Tibial artery (tissue), 4 donors: ENCODE results near the gene PRSS3.
"Not testable (repeated sequence)": the region's sequence is repeated elsewhere in the genome, so short reads cannot be mapped to it uniquely, and the experiment has no call there.

Source experiments
- DNase-seq, 2 donors: peaks; one replicate each; pipeline ENCODE4 v3.0.0-alpha.2; 2019
- H3K27ac ChIP-seq, 2 donors: fragments of 200-600 bp; sonication (generic) in 1 of 2; 1 replicate in 1 of 2; 2 replicates in 1 of 2; pipeline ENCODE4 v1.5.1; 2018 to 2019; ENCODE audit warnings: mild to moderate bottlenecking in 1 of 2
- H3K27me3 ChIP-seq, 2 donors: fragments of 200-600 bp; sonication (generic) in 1 of 2; one replicate each; pipeline versions ENCODE4 v1.5.1 to v1.6.0; 2016 to 2019
- H3K36me3 ChIP-seq, 3 donors: fragments of 200-600 bp; sonication (generic) in 2 of 3; one replicate each; pipeline ENCODE4 v1.5.1; 2016 to 2019; ENCODE audit warnings: mild to moderate bottlenecking in 2 of 3
- H3K4me1 ChIP-seq, 4 donors: fragments of 200-600 bp; sonication (generic) in 2 of 4; 1 replicate in 3 of 4; 2 replicates in 1 of 4; pipeline ENCODE4 v1.5.1; 2016 to 2019
- H3K4me3 ChIP-seq, 2 donors: fragments of 200-600 bp; sonication (generic) in 1 of 2; 1 replicate in 1 of 2; 2 replicates in 1 of 2; pipeline ENCODE4 v1.5.1; 2018 to 2019; ENCODE audit warnings: mild to moderate bottlenecking in 2 of 2
- H3K9me3 ChIP-seq, 3 donors: fragments of 200-600 bp; sonication (generic) in 1 of 3; one replicate each; pipeline ENCODE4 v1.5.1; 2016 to 2019
- intact Hi-C: fragments of 100-400 bp; cut with DNase I; formaldehyde crosslinking; loops from one replicate; pipeline ENCODE4 v1.15.0; 2023; ENCODE audit warnings: low total_unique reads
- TF ChIP-seq, protein P1 (sequence below), 2 experiments: fragments of 200-600 bp in 1 of 2; fragments of 450-650 bp in 1 of 2; IDR thresholded peaks; one replicate each; pipeline ENCODE4 v1.5.1; 2017 to 2019; ENCODE audit warnings: antibody characterized with exemption in 2 of 2, mild to moderate bottlenecking in 1 of 2, moderate library complexity in 1 of 2

Gene PRSS3

GRCh38 chr9:33785914-33786313 is 9.4 kb upstream of the PRSS3 start:
- TF ChIP-seq, protein P1, sequence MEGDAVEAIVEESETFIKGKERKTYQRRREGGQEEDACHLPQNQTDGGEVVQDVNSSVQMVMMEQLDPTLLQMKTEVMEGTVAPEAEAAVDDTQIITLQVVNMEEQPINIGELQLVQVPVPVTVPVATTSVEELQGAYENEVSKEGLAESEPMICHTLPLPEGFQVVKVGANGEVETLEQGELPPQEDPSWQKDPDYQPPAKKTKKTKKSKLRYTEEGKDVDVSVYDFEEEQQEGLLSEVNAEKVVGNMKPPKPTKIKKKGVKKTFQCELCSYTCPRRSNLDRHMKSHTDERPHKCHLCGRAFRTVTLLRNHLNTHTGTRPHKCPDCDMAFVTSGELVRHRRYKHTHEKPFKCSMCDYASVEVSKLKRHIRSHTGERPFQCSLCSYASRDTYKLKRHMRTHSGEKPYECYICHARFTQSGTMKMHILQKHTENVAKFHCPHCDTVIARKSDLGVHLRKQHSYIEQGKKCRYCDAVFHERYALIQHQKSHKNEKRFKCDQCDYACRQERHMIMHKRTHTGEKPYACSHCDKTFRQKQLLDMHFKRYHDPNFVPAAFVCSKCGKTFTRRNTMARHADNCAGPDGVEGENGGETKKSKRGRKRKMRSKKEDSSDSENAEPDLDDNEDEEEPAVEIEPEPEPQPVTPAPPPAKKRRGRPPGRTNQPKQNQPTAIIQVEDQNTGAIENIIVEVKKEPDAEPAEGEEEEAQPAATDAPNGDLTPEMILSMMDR (IDR thresholded peaks at IDR 0.05) = no peak

DNA sequence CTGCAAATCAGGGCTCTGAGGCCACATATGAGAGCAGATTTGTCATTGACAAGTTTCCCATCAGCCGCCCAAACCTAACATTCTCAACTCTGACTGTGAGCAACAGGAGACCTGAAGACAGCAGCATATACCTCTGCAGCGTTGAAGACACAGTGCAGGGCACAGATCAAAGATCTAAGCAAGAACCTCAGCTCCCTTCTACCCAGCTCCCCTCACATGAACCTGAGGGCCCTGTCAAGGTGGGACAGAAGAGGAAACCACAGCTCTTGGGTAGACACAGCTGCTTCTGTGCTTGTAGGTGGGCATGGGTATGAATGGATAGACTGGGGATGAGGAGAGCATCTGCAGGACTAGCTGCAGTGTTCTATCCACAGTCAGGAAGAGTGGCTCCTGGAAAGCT is 8.7 kb upstream of the PRSS3 start:
- Histone ChIP-seq H3K4me1 (no peaks in the 10 kb centered on the region), H3K27ac (no peak overlapping the region), H3K36me3 (no peaks in the 10 kb centered on the region), H3K27me3 (no peaks in the 10 kb centered on the region), H3K9me3 (no peaks in the 10 kb centered on the region), H3K4me3 (no peak overlapping the region)
- TF ChIP-seq, protein P1 (IDR thresholded peaks at IDR 0.05) = no peak
- intact Hi-C loops = no loop called here
- DNase-seq = no peak

More at GRCh38 chr9:33785914-33786313, 9.4 kb upstream of the PRSS3 start:
- intact Hi-C loops = no loop called here
- Histone ChIP-seq H3K27ac (no peak overlapping the region), H3K27me3 (no peaks in the 10 kb centered on the region), H3K36me3 (no peaks in the 10 kb centered on the region), H3K4me3 (no peak overlapping the region), H3K4me1 (no peaks in the 10 kb centered on the region), H3K9me3 (no peaks in the 10 kb centered on the region)
- no peak for DNase-seq

DNA sequence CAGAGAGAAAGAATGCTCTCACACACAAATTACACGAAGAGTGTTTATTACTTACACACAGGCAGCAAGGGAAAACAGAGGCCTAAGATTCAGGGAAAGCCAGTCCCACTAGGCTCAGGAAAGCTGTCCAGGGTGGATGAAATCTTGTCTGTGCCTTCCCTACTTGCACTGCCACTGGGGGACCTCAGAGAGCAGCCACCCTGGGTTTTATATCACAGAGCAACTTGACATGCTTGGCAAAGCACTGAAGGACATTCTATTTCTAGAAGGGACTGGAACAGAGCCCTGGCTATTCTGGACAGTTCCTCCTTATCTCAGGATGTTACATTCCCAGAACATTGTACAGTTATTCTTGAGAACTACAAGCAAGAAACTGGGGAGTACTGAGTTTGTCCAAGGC is 7.5 kb upstream of the PRSS3 start:
- Histone ChIP-seq H3K4me1 (no peaks in the 10 kb centered on the region), H3K36me3 (no peaks in the 10 kb centered on the region), H3K4me3 (no peak overlapping the region), H3K9me3 (no peaks in the 10 kb centered on the region), H3K27me3 (no peaks in the 10 kb centered on the region), H3K27ac (no peak overlapping the region)
- TF ChIP-seq, protein P1 (IDR thresholded peaks at IDR 0.05) = no peak
- intact Hi-C loops = no loop called here
- no peak for DNase-seq

DNA sequence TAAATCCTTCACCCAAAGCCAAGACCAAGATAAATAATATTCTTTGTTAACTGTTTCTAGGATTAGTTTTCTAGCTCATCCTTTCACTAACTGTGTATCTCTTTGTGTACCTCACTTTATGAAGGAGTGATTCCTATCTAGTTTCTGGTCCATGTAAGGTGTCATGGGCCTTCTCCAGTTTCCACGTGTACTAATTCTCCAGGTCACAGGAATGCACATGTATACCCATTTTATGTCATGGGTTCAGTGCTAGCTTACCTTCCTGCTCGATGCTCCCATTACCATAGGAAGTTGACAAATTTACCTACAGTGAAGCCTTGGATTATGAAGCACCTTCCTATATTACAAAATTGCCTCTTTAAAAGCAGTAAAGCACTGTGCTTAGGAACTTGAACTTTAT is 5.9 kb upstream of the PRSS3 start:
- H3K4me1 ChIP-seq, H3K27me3 ChIP-seq, H3K9me3 ChIP-seq, intact Hi-C loops, H3K4me3 ChIP-seq, H3K27ac ChIP-seq, H3K36me3 ChIP-seq, DNase-seq: not testable (repeated sequence)

DNA sequence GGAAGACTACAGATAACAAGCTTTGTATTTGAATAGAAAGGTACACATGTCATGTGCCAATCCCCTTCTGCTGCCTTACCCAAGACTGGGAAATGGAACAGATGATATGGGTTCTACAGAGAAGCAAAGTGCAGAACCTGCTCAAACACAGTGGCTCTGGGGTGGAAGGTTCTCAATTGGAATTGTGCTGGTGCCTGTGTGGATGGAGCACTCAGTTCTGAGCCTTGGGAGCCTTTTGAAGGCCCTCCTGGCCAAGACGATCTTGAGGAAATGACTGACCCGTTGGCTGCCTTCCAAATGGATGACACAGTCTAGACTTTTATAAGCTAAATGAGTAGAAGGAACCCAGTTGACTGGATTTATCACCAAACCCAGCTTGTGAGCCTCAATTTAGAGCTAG is 4.2 kb upstream of the PRSS3 start:
- no peak for DNase-seq
- Histone ChIP-seq H3K27ac (no peak overlapping the region), H3K36me3 (no peaks in the 10 kb centered on the region), H3K4me3 (no peak overlapping the region), H3K9me3 (no peaks in the 10 kb centered on the region), H3K4me1 (no peaks in the 10 kb centered on the region), H3K27me3 (peaks cover 0 to 4% of the 10 kb centered on the region in 2 donors)
- intact Hi-C loops = no loop called here
- TF ChIP-seq, protein P1 (IDR thresholded peaks at IDR 0.05) = no peak

DNA sequence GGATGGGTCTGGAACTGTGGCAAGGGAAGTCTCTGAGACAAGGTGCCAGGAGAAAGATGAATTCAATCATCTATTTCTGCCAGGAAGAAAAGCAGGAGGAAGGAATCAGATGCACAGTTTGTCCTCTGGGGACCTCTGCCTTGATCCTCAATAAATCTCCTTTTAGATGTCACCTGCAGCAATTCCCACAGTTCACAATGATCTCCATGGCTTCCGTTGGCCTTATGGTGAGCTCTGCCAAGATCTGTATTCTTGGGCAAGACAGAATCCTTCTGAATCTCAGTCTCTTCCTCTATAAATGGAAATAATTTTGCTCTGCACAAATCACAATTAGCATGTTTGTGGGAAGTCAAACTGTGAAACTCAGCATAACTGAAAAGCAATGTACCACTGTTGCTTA is 1.9 kb upstream of the PRSS3 start:
- H3K27ac ChIP-seq, H3K4me3 ChIP-seq, DNase-seq, intact Hi-C loops, H3K9me3 ChIP-seq, H3K36me3 ChIP-seq, H3K4me1 ChIP-seq: not testable (repeated sequence)
- H3K27me3 ChIP-seq = peaks cover 0 to 13% of the 10 kb centered on the region in 2 donors

DNA sequence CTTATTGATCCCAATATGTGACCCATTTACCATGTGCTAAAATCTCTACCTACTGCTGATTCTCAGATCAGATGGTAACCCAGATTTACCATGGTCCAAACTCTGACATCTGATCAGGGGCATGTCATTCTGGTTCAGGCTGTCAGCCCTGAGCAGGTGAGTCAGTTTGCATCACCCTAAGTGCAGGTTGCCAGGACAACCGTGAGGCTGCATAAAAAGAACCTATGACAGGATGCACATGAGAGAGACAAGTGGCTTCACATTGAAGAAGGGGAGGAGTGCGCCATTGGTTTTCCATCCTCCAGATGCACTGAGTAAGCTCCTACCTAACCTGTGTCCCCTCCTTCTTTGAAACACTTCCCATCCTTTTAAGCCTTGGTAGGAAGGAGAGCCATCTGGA is 801 bp upstream of the PRSS3 start:
- TF ChIP-seq, protein P1 (IDR thresholded peaks at IDR 0.05) = no peak
- no peak for DNase-seq

More for the DNA sequence above, 801 bp upstream of the PRSS3 start:
- Histone ChIP-seq H3K9me3 (no peaks in the 10 kb centered on the region), H3K27ac (no peak overlapping the region), H3K4me1 (no peaks in the 10 kb centered on the region), H3K36me3 (no peaks in the 10 kb centered on the region), H3K27me3 (peaks cover 0 to 13% of the 10 kb centered on the region in 2 donors), H3K4me3 (no peak overlapping the region)
- intact Hi-C loops = no loop called here
